CD4-positive, alpha-beta T cell treated with Interleukin-6 at 100 ng/mL for 8 hours (primary cell): ENCODE results near the gene EDDM13.
"Not testable (repeated sequence)": the region's sequence is repeated elsewhere in the genome, so short reads cannot be mapped to it uniquely, and the experiment has no call there.

Experiments
- DNase-seq: peaks from one replicate; pipeline ENCODE4 v3.0.0-alpha.2; 2020; ENCODE audit warnings: mixed read lengths, low spot score

EDDM13 gene

GRCh38 chr19:56321254-56321988 is 48.9 kb downstream of the EDDM13 start:
- no peak for DNase-seq

- DNase-seq = no peak
Observed at GRCh38 chr19:56321989-56322440, 49.5 kb downstream of the EDDM13 start.

DNA sequence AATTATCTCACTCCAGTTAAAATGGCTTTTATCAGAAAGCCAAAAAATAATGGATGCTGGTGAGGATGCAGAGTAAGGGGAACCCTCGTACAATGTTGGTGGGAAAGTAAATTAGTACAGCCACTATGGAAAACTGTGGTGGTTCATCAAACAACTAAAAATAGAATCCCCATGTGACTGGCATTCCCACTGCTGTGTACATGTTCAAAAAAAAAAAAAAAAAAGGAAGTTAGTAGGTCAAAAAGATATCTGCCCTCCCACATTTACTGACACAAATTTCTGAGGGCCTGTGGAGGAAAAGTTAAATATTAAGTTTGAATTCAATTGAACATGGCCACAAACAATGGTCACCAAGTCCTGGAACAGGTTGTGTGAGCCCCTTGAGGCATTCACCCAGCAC is 51.9 kb downstream of the EDDM13 start:
- DNase-seq = no peak

- DNase-seq = no peak
Observed at GRCh38 chr19:56332695-56333094, 60.1 kb downstream of the EDDM13 start.

GRCh38 chr19:56333506-56333905 is 61.0 kb downstream of the EDDM13 start:
- peak; percentile 24 for DNase-seq

- not testable (repeated sequence) for DNase-seq
Observed at GRCh38 chr19:56335371-56335770, 62.8 kb downstream of the EDDM13 start.

- DNase-seq = not testable (repeated sequence)
Observed at GRCh38 chr19:56337077-56337476, 64.5 kb downstream of the EDDM13 start.

DNA sequence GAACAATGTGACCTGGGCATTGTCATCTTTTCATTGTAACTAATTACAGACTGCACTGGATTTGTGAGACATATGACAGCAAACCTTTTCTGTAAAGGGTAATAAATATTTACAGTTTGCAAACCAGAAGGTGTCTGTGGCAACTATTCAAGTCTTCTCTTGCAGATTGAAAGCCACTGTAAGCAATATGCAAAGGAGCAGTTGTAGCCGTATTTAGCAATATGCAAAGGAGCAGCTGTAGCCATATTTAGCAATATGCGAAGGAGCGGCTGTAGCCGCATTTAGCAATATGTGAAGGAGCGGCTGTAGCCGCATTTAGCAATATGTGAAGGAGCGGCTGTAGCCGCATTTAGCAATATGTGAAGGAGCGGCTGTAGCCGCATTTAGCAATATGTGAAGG is 66.5 kb downstream of the EDDM13 start:
- DNase-seq = not testable (repeated sequence)

GRCh38 chr19:56341948-56342347 is 69.4 kb downstream of the EDDM13 start:
- no peak for DNase-seq

DNA sequence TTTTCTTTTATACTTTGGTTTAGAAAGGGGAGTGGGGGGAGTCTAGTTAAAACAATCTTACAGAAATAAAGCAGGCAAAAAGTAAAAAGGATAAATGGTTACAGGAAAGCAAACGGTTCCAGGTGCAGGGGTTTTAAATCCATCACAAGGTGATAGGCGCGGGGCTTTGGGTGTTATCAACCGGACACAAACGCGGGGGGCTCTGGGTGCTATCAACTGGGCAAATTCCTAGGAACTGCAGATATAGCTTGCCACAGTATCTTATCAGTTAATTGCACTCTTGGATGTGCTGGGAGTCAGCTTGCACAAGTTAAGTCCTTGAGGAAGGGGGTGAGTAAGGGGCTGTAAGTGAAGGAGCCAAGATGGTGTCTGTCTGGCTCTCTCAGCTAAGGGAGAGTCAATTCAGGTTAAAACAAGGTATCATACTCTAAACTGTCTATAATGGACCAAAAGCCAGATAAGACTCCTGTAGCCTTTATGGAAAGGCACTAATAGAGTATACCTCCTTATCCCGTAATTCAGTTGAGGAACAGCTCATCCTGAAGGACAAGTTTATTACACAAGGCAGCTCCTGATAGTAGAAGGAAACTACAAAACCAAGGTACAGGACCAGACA is 74.7 kb downstream of the EDDM13 start:
- no peak for DNase-seq

GRCh38 chr19:56348289-56348877 is 75.8 kb downstream of the EDDM13 start:
- no peak for DNase-seq

GRCh38 chr19:56350416-56351045 is 78.0 kb downstream of the EDDM13 start:
- peak; percentile 50 for DNase-seq

DNA sequence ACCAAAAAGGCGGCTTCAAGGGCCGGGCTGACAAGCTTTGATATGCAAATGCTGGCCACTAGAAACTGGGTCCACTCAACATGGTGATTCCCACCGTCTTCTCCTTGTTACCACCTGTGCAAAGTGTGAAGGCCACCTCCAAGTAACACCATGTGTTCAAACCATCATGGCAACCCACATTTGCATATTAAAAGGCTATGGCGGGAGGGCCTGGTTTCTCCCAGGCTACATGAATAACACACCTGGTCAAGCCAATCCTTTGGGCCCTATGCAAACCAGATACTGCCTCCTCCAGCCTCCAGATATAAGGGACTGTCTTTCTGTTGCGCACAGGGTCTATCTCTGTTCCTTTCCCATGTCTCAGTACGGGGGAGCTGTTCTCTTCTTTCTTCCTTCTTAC is 78.7 kb downstream of the EDDM13 start:
- DNase-seq = no peak

- DNase-seq = no peak
Observed at GRCh38 chr19:56355517-56355916, 83.0 kb downstream of the EDDM13 start.

DNA sequence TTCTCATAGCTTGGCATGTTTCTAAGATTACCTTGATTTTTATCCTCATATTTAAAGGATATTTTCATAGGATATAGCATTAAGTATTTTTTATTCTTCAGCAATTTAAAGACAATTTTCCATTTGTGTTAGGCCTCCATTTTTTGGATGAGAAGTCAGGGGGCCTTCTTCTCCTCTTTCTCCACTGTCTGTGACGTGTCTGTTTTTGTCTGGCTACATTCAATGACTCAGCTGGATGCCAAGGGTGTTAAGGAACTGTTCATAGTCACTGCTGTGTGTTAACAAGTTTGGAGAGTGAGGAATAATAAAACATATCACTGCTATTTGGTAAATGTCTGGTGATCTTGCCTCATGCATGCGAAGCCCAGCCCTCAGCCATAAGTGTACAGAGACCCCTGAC is 84.4 kb downstream of the EDDM13 start:
- DNase-seq = no peak
